DOHH2 (cell line): ENCODE measurements around the gene LEKR1.

Experiments
- EZH2phosphoT487 ChIP-seq: fragments of 200-600 bp; sonication (generic); IDR thresholded peaks from 2 replicates; pipeline ENCODE4 v1.6.1; 2017; ENCODE audit warnings: borderline replicate concordance, mild to moderate bottlenecking, antibody characterized with exemption, low read length, moderate library complexity, mixed read lengths
- TF ChIP-seq, protein P1 (sequence below): fragments of 200-600 bp; sonication (generic); IDR thresholded peaks from one replicate; pipeline ENCODE4 v1.5.1; 2014; ENCODE audit warnings: antibody characterized with exemption, mild to moderate bottlenecking, low read depth, low read length; ENCODE audit not compliant: poor library complexity, severe bottlenecking

DNA sequence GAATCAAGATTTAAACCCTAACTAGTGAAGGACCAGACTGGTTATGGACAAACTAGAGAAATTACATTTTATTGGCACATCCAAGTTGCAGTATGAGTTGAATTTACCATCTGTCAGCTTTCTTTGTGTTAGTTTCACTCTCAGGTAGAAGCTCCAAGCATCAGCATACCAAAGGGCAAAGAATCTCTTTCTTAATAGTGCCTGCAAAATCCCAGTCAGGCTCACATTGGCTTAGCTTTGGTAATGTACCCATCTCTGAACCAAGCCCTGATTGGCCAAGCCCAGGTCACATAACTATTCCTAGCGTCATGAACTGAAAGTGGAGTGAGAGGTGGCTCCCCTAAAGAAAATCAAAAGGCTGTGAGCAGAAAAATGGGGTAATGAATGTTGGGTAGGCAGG lies 266.9 kb downstream of the LEKR1 start:
- TF ChIP-seq, protein P1, sequence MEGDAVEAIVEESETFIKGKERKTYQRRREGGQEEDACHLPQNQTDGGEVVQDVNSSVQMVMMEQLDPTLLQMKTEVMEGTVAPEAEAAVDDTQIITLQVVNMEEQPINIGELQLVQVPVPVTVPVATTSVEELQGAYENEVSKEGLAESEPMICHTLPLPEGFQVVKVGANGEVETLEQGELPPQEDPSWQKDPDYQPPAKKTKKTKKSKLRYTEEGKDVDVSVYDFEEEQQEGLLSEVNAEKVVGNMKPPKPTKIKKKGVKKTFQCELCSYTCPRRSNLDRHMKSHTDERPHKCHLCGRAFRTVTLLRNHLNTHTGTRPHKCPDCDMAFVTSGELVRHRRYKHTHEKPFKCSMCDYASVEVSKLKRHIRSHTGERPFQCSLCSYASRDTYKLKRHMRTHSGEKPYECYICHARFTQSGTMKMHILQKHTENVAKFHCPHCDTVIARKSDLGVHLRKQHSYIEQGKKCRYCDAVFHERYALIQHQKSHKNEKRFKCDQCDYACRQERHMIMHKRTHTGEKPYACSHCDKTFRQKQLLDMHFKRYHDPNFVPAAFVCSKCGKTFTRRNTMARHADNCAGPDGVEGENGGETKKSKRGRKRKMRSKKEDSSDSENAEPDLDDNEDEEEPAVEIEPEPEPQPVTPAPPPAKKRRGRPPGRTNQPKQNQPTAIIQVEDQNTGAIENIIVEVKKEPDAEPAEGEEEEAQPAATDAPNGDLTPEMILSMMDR, result no peak
- no peak for TF ChIP-seq EZH2phosphoT487
